Inflammatory macrophage (primary cell): ENCODE results near the gene SELPLG.
"Not testable (repeated sequence)": the region's sequence is repeated elsewhere in the genome, so short reads cannot be mapped to it uniquely, and the experiment has no call there.

Source experiments
- DNase-seq, 2 donors: peaks; one replicate each; pipeline ENCODE4 v3.0.0-alpha.2; 2020 to 2022

SELPLG gene

DNA sequence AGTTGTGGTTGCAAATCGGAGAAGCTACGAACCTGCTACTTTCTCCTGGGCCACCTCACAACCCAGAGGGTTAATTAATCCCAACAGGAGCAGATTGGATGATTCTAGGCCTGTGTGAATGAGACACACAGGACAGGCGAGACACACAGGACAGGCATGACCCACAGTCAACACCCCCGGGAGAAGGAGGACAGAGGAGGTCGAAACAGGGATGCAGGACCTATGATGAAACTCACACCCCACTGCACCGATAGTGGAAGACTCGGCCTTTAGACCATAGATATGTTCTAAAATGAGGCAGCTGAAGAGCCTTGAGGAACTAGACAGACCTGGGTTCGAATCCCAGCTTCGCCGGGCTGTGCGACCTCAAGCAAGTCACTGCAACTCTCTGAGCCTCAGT, 47.4 kb downstream of the SELPLG start:
- DNase-seq, result no peak

DNA sequence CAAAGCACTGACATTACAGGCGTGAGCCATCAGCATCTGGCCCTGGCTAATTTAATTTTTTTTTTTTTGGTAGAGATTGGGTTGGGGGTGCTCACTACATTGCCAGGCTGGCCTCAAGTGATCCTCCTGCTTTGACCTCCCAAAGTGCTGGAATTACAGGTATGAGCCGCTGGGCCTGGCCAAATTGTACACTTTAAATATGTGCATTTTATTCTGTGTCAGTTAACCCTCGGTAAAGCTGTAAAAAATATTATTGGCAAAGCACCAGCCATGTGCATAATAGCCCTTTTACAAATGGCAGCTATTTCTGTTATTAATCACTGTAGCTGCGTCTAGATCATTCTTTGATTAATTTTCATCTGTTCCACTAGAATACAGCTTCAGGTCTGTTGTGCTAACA, 47.8 kb downstream of the SELPLG start:
- DNase-seq, result no peak

DNA sequence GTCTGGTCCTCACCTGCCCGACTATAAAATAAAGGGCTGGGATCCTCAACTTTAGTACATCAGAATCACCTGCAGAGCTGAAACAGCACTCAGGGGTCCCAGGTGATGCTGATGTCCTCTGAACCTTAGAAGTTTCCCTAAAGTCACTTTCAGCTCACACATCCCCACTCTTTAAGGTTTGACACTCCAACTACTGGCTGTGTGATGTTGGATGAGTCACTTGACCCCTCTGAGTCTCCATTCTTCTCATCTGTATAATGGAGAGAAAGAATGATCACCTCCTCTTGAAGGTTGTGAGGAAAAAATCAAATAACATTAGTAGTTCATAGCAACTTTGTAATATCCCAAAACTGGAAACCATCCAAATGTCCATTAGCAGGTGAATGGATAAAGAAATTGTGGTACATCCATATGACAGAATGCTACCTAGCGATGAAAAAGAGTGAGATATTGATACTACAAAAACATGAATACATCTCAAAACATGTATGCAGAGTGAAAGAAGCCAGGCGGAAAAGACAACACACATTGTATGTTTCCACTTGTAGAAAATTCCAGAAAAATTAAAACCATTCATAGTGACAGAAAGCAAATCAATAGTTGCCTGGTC, 49.1 kb downstream of the SELPLG start:
- DNase-seq, result no peak

DNA sequence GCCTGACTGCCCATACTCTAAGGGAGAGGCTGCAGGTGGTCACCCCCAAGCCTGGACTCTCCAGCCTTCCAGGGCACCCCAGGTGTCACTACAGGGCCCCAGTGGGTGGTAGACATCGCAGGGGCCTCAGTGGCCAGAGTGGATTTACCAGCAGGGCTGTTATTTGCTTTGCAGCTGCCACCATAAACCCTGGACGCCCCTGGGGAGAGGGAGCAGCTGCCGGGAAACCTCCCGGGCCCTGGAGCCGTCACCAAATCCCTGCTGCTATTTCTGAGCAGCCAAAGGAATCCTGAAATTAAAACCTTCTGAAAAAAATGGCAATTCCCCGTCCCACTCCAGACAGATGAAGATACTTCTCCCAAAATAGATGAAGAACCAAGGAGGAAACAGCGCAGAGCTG, 49.7 kb downstream of the SELPLG start:
- no peak for DNase-seq

GRCh38 chr12:108582978-108583770, 50.5 kb downstream of the SELPLG start:
- DNase-seq, result no peak

DNA sequence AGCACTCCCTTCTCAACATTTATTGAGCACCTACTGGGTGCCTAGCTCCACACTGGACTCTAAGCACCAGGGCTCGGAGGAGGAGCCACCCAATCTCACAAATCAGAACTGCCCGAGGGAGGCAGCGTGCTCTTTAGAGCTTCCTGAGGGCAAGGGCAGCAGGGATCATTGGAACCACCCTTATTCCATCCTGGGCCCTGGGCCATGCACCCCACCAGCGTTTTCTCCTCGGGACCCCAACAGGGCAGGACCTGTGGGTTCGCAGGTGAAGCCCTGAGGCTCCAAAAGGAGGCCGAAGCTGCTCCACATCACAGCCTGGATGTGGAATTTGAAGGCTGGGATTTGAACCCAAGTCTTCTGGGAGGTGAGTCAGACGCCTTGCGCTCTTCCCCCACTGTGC, 51.2 kb downstream of the SELPLG start:
- DNase-seq, result no peak

DNA sequence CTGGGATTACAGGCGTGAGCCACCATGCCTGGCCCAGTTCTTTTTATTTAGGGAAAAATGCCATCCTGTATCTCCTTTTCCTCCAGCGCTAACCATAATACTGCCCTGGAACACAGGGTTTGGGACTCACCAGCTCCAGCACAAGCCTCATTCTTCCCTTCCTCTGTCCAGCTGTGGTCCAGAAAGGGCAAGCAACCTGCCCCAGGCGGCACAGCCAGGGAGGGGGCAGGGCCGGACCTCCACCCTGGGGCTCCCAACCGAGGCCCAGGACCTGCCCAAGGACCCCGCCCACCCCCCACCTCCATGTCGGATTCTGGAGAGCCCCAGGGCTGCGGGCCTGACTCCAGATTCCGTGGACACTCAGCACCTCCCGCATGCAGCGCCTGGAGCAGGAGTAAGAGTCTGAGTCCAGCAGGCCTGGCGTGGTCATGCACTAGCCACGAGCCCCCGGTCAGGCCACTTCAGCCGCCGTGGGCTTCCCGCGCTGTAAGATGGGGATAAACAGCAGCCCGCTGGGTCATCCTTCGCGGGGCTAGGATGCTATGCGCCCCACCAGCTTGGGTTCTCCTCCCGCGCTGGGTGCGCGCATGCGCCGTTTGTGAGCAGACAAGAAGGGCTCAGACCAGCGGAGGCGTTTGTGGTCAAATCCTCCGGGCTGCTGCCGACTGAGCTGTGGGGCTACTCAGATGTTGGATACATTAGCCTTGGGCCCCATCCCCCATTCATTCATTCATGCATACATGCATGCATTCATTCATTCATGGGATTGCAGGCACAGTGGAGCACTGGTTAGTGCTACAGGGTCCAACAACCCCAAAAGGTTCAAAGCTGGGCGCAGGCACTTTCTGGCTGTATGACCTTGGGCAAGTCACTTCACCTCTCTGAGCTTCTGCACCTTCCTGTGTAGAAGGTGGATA, 52.1 kb downstream of the SELPLG start:
- no peak for DNase-seq

- no peak for DNase-seq
Measured at GRCh38 chr12:108580531-108580930, 53.2 kb downstream of the SELPLG start.

GRCh38 chr12:108578813-108579212, 54.9 kb downstream of the SELPLG start:
- no peak for DNase-seq

GRCh38 chr12:108578264-108578663, 55.4 kb downstream of the SELPLG start:
- DNase-seq, result no peak

DNA sequence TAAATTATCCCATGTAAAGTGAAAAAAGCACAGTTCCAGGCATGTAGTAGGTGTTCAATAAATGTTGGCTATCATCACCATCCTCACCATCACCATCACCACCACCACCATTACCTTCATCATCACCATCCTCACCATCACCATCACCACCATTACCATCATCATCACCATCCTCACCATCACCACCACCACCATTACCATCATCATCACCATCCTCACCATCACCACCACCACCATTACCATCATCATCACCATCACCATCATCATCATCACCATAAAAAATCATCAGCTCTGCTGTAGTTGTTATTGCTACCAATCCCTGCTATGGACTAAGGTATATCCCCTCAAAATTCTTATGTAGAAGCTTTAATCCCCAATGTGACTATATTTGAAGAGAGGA, 56.2 kb downstream of the SELPLG start:
- no peak for DNase-seq

DNA sequence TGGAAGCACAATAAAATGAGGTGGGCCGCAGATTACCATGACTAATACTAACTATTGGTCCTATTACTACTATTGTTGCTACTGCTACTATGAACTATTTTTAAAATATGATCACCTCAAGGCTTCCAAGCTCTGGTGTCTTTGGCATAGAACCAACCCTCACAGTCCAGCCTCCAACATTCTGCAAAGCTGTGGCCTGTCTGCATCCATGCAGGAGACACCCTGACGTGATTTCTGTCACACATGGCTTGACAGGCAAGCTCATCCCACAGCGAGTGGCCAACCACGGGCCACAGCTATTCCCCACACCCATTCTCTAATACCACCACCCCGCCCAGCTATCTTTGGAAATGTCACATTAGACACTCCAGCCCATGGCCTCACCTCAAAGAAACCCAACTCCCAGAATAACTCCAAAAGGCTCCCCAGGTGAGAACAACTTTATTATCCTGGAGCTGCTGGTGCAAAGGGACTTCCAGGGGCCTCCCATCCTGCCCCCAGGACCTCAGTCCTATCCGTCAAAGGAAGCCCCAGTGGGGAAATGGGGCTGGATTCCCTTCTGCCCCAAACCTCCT, 56.9 kb downstream of the SELPLG start:
- DNase-seq, result no peak

GRCh38 chr12:108575199-108575912, 58.3 kb downstream of the SELPLG start:
- DNase-seq, result no peak

DNA sequence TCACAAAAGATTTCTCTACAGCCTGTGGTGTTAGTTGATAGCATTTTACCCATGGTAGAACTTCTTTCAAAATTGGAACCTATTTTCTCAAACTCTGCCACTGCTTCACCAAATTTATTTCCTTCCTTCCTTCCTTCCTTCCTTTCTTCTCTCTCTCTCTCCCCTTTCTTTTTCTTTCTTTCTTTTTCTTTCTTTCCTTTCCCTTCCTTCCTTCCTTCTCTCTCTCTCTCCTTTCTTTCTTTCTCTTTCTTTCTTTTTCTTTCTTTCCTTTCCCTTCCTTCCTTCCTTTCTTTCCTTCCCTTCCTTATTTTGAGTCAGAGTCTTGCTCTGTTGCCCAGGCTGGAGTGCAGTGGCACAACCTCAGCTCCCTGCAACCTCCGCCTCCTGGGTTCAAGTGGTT, 59.4 kb downstream of the SELPLG start:
- DNase-seq, result not testable (repeated sequence)

DNA sequence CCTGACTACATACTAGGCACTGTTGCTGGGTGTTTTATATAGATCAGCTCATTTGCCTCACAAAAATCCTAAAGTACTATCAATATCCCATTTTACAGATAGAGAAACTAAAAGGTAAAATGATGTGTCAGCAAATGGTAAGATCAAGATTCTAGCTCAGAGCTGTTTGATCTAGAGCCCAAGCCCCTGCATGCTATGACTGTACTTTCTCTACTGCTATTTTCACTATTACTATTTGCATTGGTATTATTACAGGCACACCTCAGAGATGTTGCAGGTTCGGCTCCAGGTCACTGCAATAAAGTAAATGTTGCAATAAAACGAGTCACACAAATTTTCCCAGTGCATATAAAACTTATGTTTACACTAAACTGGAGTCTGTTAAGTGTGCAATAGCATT, 60.4 kb downstream of the SELPLG start:
- no peak for DNase-seq

GRCh38 chr12:108572166-108572790, 61.4 kb downstream of the SELPLG start:
- DNase-seq, result no peak
